ENCODE measurements around the gene DMWD.

Gene DMWD

GRCh38 chr19:45822716-45823115 lies 30.1 kb upstream of the DMWD start:
- peaks cover 68% of the 10 kb centered on the region for H3K36me3 ChIP-seq (ENCODE audit: insufficient read depth, low read length)
- H3K4me1 ChIP-seq (ENCODE audit: insufficient read depth, low read length) = peaks cover 6% of the 10 kb centered on the region

GRCh38 chr19:45821570-45821969 lies 28.9 kb upstream of the DMWD start:
- H2AFZ ChIP-seq (ENCODE audit: low read depth, low read length) = no peak overlapping the region
- H3K36me3 ChIP-seq (ENCODE audit: insufficient read depth, low read length) = peaks cover 65% of the 10 kb centered on the region
- no peaks in the 10 kb centered on the region for H3K27me3 ChIP-seq (ENCODE audit: insufficient read depth, low read length)
- H3K4me3 ChIP-seq (ENCODE audit: low read length) = no peak overlapping the region
- H3K9me3 ChIP-seq (ENCODE audit: low read length) = no peaks in the 10 kb centered on the region
- H3K4me1 ChIP-seq (ENCODE audit: insufficient read depth, low read length) = peaks cover 10% of the 10 kb centered on the region

More at GRCh38 chr19:45822716-45823115, 30.1 kb upstream of the DMWD start:
- no peak overlapping the region for H3K4me3 ChIP-seq (ENCODE audit: low read length)
- H3K27me3 ChIP-seq (ENCODE audit: insufficient read depth, low read length) = no peaks in the 10 kb centered on the region
- H2AFZ ChIP-seq (ENCODE audit: low read depth, low read length) = no peak overlapping the region
- H3K9me3 ChIP-seq (ENCODE audit: low read length) = no peaks in the 10 kb centered on the region

DNA sequence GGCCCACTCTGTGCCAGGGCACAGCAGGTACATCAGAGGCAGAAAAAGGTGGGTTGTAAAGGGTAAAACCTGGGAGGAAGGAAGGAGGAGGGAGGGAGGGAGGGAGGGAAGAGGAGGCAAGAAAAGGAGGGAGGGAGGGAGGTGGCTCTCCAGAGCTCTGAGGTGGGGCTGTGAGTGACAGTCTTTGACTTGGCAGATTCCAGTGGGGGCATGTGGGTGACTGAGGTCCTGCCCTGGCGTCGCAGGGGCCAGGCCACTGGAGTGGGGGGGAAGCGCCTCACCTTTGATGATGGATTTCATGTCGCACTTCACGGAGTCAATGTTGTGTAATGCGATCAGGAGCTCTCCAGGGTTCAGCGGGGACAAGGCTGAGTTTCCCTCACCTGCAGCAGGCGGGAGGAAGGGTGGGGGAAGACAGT lies 28.5 kb upstream of the DMWD start:
- H3K9me3 ChIP-seq (ENCODE audit: low read length) = no peaks in the 10 kb centered on the region
- H3K4me3 ChIP-seq (ENCODE audit: low read length) = no peak overlapping the region
- peaks cover 61% of the 10 kb centered on the region for H3K36me3 ChIP-seq (ENCODE audit: insufficient read depth, low read length)
- no peak overlapping the region for H2AFZ ChIP-seq (ENCODE audit: low read depth, low read length)
- H3K27me3 ChIP-seq (ENCODE audit: insufficient read depth, low read length) = no peaks in the 10 kb centered on the region
- H3K4me1 ChIP-seq (ENCODE audit: insufficient read depth, low read length) = peaks cover 14% of the 10 kb centered on the region

DNA sequence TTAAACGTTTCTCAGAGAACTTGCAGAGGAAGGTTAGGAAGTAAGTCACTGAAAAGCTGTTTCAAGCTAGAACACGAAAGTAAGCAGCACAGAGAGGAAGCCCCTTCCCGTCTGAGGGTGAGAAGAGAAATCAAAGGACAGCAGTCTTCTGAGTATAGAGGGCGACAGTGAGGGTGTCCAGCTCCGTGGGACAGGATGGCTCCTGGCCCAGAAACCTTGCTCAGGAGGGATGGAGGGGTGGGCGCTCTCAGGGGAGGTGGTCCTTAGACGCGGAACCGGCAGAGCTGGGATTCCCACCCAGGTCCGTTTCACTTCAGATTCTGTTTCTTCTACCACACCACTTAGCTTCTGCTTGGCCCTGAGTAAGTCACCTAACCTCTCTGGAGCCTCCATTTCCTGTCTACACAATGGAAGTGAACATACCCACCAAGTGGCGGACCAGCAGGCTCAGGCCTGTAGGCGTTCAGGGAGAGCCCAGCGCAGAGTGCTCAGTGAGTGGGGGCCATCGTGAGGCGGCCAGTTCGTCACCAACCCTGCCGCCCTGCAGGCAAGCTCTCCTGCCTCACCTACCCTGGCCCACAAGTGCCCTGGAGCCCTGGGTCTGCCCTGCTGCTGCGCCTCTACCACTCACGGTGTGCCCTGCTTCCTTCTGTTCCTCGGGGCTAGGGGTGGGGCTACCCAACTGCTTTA lies 27.9 kb upstream of the DMWD start:
- Histone ChIP-seq H2AFZ (ENCODE audit: low read depth, low read length) (no peak overlapping the region), H3K9me3 (ENCODE audit: low read length) (no peaks in the 10 kb centered on the region), H3K4me1 (ENCODE audit: insufficient read depth, low read length) (peaks cover 15% of the 10 kb centered on the region), H3K4me3 (ENCODE audit: low read length) (no peak overlapping the region), H3K27me3 (ENCODE audit: insufficient read depth, low read length) (no peaks in the 10 kb centered on the region), H3K36me3 (ENCODE audit: insufficient read depth, low read length) (peaks cover 55% of the 10 kb centered on the region)

DNA sequence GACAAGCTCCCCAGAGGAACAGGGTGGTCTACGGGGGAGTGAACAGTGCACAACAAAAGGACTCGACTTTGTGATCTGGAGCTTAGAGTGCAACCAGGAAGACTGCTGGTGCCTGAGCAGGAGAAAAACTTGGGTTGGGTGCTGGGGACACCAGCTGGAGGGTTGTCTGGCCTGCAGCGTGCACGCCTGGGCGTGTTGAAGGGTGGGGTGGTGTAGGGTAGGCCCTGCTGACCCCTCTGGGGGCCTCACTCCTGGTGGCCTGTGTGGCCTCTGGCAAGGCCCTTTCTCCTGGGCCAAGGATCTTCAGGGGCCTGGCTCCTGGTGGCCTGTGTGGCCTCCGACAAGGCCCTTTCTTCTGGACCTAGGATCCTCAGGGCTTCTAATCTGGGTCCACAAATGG lies 27.1 kb upstream of the DMWD start:
- Histone ChIP-seq H3K27me3 (ENCODE audit: insufficient read depth, low read length) (no peaks in the 10 kb centered on the region), H3K4me1 (ENCODE audit: insufficient read depth, low read length) (peaks cover 15% of the 10 kb centered on the region), H3K4me3 (ENCODE audit: low read length) (no peak overlapping the region), H3K36me3 (ENCODE audit: insufficient read depth, low read length) (peaks cover 48% of the 10 kb centered on the region), H3K9me3 (ENCODE audit: low read length) (no peaks in the 10 kb centered on the region), H2AFZ (ENCODE audit: low read depth, low read length) (no peak overlapping the region)

- no peak overlapping the region for H3K4me3 ChIP-seq (ENCODE audit: low read length)
- no peak overlapping the region for H2AFZ ChIP-seq (ENCODE audit: low read depth, low read length)
- peaks cover 30% of the 10 kb centered on the region for H3K36me3 ChIP-seq (ENCODE audit: insufficient read depth, low read length)
- peaks cover 15% of the 10 kb centered on the region for H3K4me1 ChIP-seq (ENCODE audit: insufficient read depth, low read length)
- H3K27me3 ChIP-seq (ENCODE audit: insufficient read depth, low read length) = no peaks in the 10 kb centered on the region
- H3K9me3 ChIP-seq (ENCODE audit: low read length) = no peaks in the 10 kb centered on the region
Observed at GRCh38 chr19:45817725-45818301, 25.2 kb upstream of the DMWD start.

GRCh38 chr19:45817010-45817724 lies 24.5 kb upstream of the DMWD start:
- no peaks in the 10 kb centered on the region for H3K9me3 ChIP-seq (ENCODE audit: low read length)
- H3K4me1 ChIP-seq (ENCODE audit: insufficient read depth, low read length) = peaks cover 15% of the 10 kb centered on the region
- peaks cover 25% of the 10 kb centered on the region for H3K36me3 ChIP-seq (ENCODE audit: insufficient read depth, low read length)
- no peak overlapping the region for H2AFZ ChIP-seq (ENCODE audit: low read depth, low read length)
- H3K4me3 ChIP-seq (ENCODE audit: low read length) = no peak overlapping the region
- H3K27me3 ChIP-seq (ENCODE audit: insufficient read depth, low read length) = no peaks in the 10 kb centered on the region

GRCh38 chr19:45816236-45817009 lies 23.8 kb upstream of the DMWD start:
- Histone ChIP-seq H3K36me3 (ENCODE audit: insufficient read depth, low read length) (peaks cover 20% of the 10 kb centered on the region), H2AFZ (ENCODE audit: low read depth, low read length) (no peak overlapping the region), H3K4me3 (ENCODE audit: low read length) (peak overlapping the region; percentile 36), H3K27me3 (ENCODE audit: insufficient read depth, low read length) (no peaks in the 10 kb centered on the region), H3K9me3 (ENCODE audit: low read length) (no peaks in the 10 kb centered on the region), H3K4me1 (ENCODE audit: insufficient read depth, low read length) (peaks cover 15% of the 10 kb centered on the region)

DNA sequence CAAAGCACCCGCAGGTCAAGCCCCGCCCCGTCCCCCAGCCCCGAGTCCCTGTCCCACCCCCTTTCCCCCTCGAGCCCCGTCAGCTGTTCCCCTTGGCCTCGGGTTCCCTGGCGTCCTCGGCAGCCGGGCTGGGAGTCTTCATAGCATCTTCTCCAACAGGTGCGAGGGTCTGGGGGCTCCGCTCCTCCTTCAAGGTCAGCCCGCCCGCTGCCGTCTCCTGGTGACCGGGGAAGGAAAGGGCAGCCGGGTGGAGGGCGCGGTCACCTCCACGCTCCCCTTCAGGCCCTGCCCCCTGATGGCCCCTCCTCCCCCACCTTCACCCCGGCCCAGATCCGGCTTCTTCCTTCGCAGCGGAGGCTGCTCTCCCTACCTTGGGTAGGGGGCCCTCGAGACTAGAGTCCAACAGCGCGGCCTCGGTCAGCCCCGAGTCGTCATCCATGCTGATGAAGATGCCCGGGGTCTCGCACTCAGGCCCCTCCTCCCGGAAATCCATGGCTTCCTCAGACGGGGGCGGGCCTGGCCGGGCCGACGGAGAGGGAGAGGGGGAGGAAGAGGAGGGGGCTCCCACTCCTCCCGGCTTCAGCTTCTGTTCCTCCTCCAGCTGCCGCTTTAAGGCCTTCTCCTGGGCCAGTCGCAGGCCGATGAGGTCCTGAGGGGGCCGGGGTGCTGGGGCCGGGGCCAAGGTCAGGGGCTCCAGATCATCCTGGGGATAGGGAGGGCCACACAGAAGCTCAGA lies 23.0 kb upstream of the DMWD start:
- Histone ChIP-seq H2AFZ (ENCODE audit: low read depth, low read length) (no peak overlapping the region), H3K9me3 (ENCODE audit: low read length) (no peaks in the 10 kb centered on the region), H3K27me3 (ENCODE audit: insufficient read depth, low read length) (no peaks in the 10 kb centered on the region), H3K36me3 (ENCODE audit: insufficient read depth, low read length) (peaks cover 14% of the 10 kb centered on the region), H3K4me3 (ENCODE audit: low read length) (peak overlapping the region; percentile 36), H3K4me1 (ENCODE audit: insufficient read depth, low read length) (peaks cover 15% of the 10 kb centered on the region)

GRCh38 chr19:45814851-45815480 lies 22.3 kb upstream of the DMWD start, which contains the start of gene RSPH6A:
RSPH6A (minus strand) TSS chr19:45815308; CDS start chr19:45815176, 132 bp downstream.
- Histone ChIP-seq H3K27me3 (ENCODE audit: insufficient read depth, low read length) (no peaks in the 10 kb centered on the region), H3K4me3 (ENCODE audit: low read length) (peak within 1 kb of the TSS; percentile 36), H3K4me1 (ENCODE audit: insufficient read depth, low read length) (peaks cover 15% of the 10 kb centered on the region), H3K36me3 (ENCODE audit: insufficient read depth, low read length) (peaks cover 7% of the 10 kb centered on the region), H3K9me3 (ENCODE audit: low read length) (no peaks in the 10 kb centered on the region), H2AFZ (ENCODE audit: low read depth, low read length) (no peak within 1 kb of the TSS)

DNA sequence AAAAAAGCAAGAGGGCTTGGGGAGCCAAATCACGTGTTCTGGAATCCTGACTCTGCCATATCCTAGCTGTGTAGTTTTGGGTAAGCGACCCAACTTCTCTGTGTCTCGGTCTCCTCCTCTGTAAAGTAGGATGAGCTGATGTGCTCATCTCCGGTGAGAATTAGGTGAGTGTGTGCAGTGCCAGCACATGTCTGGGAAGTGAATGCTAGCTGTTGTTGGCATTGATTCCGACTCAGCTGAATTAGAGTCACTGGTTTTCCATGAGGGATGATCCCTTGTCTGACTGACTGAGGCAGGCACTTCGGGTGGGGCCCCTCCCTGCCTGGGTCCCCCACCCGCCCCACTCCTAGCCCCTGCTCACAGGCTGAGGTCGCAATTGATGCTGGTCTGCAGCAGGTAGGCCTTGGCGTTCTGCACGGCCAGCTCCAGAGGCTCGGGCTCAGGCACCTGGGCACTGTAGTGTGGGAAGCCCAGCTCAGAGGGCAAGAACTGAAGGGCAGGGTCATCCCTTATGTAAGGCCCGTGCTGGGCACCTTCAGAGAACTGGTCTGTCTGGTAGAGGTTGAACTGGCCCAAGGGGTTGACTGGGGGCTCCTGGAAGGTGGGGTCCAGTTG lies 21.6 kb upstream of the DMWD start:
- Histone ChIP-seq H3K9me3 (ENCODE audit: low read length) (no peaks in the 10 kb centered on the region), H2AFZ (ENCODE audit: low read depth, low read length) (no peak overlapping the region), H3K4me3 (ENCODE audit: low read length) (no peak overlapping the region), H3K36me3 (ENCODE audit: insufficient read depth, low read length) (peaks cover 2% of the 10 kb centered on the region), H3K27me3 (ENCODE audit: insufficient read depth, low read length) (no peaks in the 10 kb centered on the region), H3K4me1 (ENCODE audit: insufficient read depth, low read length) (peaks cover 20% of the 10 kb centered on the region)

DNA sequence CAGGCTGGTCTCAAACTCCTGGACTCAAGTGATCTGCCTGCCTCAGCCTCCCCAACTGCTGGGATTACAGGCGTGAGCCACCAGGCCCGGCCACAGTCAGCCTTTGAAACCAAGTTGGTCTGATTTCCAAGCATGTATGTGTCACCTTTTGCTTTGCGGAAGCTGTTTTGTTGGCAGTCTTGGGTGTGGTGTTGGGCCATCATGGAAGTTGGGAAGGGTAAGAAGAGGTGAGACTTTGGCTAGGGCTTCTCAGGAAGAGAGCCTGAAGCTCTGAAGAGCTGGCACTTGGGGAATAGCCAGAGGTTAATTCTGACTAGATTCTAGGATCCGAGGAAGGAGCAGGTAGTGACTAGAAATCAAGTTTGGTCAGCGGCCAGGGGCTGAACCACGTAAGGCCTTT lies 19.7 kb upstream of the DMWD start:
- no peaks in the 10 kb centered on the region for H3K9me3 ChIP-seq (ENCODE audit: low read length)
- no peak overlapping the region for H2AFZ ChIP-seq (ENCODE audit: low read depth, low read length)
- H3K4me1 ChIP-seq (ENCODE audit: insufficient read depth, low read length) = peaks cover 14% of the 10 kb centered on the region

More for the DNA sequence above, 19.7 kb upstream of the DMWD start:
- Histone ChIP-seq H3K36me3 (ENCODE audit: insufficient read depth, low read length) (no peaks in the 10 kb centered on the region), H3K4me3 (ENCODE audit: low read length) (no peak overlapping the region), H3K27me3 (ENCODE audit: insufficient read depth, low read length) (no peaks in the 10 kb centered on the region)

All from neuron (in vitro differentiated cells).